ENCODE results near the gene NEGR1.

DNA sequence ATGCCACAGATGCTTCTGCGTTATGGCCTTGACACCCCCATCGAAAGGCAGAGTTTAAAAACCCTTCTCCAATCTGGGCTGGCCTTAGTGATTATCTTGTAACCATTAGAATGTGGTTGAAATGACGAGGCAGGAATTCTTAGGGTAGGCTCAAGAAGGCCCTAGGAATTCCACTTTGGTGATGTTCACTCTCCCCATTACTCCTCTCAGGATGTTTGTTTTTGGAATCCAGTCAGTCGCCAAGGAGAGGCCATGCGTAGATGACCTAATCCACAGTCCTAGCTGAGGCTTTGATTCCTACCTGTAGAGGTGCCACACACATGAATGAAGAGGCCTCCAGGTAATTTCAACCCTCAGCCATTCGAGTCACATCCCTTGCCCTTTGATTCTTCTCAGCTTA lies 318.2 kb downstream of the NEGR1 start:
- no peak for TF ChIP-seq POLR2A (IDR thresholded peaks at IDR 0.05)
- TF ChIP-seq, protein P1, sequence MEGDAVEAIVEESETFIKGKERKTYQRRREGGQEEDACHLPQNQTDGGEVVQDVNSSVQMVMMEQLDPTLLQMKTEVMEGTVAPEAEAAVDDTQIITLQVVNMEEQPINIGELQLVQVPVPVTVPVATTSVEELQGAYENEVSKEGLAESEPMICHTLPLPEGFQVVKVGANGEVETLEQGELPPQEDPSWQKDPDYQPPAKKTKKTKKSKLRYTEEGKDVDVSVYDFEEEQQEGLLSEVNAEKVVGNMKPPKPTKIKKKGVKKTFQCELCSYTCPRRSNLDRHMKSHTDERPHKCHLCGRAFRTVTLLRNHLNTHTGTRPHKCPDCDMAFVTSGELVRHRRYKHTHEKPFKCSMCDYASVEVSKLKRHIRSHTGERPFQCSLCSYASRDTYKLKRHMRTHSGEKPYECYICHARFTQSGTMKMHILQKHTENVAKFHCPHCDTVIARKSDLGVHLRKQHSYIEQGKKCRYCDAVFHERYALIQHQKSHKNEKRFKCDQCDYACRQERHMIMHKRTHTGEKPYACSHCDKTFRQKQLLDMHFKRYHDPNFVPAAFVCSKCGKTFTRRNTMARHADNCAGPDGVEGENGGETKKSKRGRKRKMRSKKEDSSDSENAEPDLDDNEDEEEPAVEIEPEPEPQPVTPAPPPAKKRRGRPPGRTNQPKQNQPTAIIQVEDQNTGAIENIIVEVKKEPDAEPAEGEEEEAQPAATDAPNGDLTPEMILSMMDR (IDR thresholded peaks at IDR 0.05), result no peak

All from testis (tissue), 2 donors.